Glutamatergic neuron (in vitro differentiated cells): ENCODE measurements around the gene OR51B4. TPM values are rescaled to one million over a fixed set of nuclear protein-coding genes. Genes with fewer than 3 reads are reported as not detected.
"Not testable (repeated sequence)": the region's sequence is repeated elsewhere in the genome, so short reads cannot be mapped to it uniquely, and the experiment has no call there.

Source experiments
- DNase-seq: peaks from one replicate; pipeline ENCODE4 v3.0.0; 2022
- H3K27ac Mint-ChIP-seq: one replicate; pipeline ENCODE4 v1.8.0; 2020; ENCODE audit warnings: mild to moderate bottlenecking, mixed read lengths, inconsistent platforms; ENCODE audit not compliant: unreplicated experiment
- H3K27me3 Mint-ChIP-seq: one replicate; pipeline ENCODE4 v1.8.0; 2020; ENCODE audit warnings: mild to moderate bottlenecking, moderate library complexity, mixed read lengths, inconsistent platforms; ENCODE audit not compliant: unreplicated experiment
- H3K36me3 Mint-ChIP-seq: one replicate; pipeline ENCODE4 v1.8.0; 2020; ENCODE audit warnings: mild to moderate bottlenecking, mixed read lengths, inconsistent platforms; ENCODE audit not compliant: unreplicated experiment
- H3K4me1 Mint-ChIP-seq: one replicate; pipeline ENCODE4 v1.8.0; 2020; ENCODE audit warnings: mild to moderate bottlenecking, low read depth, mixed read lengths, inconsistent platforms; ENCODE audit not compliant: unreplicated experiment
- H3K4me3 Mint-ChIP-seq: one replicate; pipeline ENCODE4 v1.8.0; 2020; ENCODE audit warnings: mild to moderate bottlenecking, mixed read lengths, inconsistent platforms; ENCODE audit not compliant: unreplicated experiment
- H3K9me3 Mint-ChIP-seq: one replicate; pipeline ENCODE4 v1.8.0; 2020; ENCODE audit warnings: mild to moderate bottlenecking, moderate library complexity, mixed read lengths, inconsistent platforms; ENCODE audit not compliant: unreplicated experiment
- CTCF ChIP-seq: fragments of 200-600 bp; sonication (generic); IDR thresholded peaks from one replicate; pipeline ENCODE4 v1.5.0; 2021; ENCODE audit not compliant: partially characterized antibody, unreplicated experiment
- total RNA-seq: library from RNA; stranded (reverse); fragmentation: NEBNext Ultra II Directional; extraction: Animal tissue kit (Norgen Biotek cat#: 25700); gene quantifications from one replicate; pipeline ENCODE4 v1.2.1, GENCODE V29; 2021; ENCODE audit not compliant: unreplicated experiment

The OR51B4 gene
- total RNA-seq, 1 donor from 2014 or later, result not detected

- no peaks in the 10 kb centered on the region for H3K9me3 Mint-ChIP-seq
- H3K36me3 Mint-ChIP-seq, result no peaks in the 10 kb centered on the region
- DNase-seq, result no peak
- no peak within 1 kb of the TSS for H3K27ac Mint-ChIP-seq
- TF ChIP-seq CTCF, result no peak
- no peaks in the 10 kb centered on the region for H3K4me1 Mint-ChIP-seq
- H3K4me3 Mint-ChIP-seq, result no peak within 1 kb of the TSS
- peaks cover 1% of the 10 kb centered on the region for H3K27me3 Mint-ChIP-seq
Measured at GRCh38 chr11:5324197-5324596, 22.5 kb upstream of the OR51B4 start, which contains the start of gene OR51B2. OR51B2 (minus strand) TSS chr11:5324297; CDS start chr11:5324297, 0 bp downstream.

GRCh38 chr11:5317292-5317691 is 15.5 kb upstream of the OR51B4 start:
- Mint-ChIP-seq H3K4me3 (no peak overlapping the region), H3K4me1 (no peaks in the 10 kb centered on the region), H3K9me3 (no peaks in the 10 kb centered on the region), H3K36me3 (no peaks in the 10 kb centered on the region), H3K27ac (no peak overlapping the region), H3K27me3 (no peaks in the 10 kb centered on the region)
- TF ChIP-seq CTCF, result no peak
- no peak for DNase-seq

DNA sequence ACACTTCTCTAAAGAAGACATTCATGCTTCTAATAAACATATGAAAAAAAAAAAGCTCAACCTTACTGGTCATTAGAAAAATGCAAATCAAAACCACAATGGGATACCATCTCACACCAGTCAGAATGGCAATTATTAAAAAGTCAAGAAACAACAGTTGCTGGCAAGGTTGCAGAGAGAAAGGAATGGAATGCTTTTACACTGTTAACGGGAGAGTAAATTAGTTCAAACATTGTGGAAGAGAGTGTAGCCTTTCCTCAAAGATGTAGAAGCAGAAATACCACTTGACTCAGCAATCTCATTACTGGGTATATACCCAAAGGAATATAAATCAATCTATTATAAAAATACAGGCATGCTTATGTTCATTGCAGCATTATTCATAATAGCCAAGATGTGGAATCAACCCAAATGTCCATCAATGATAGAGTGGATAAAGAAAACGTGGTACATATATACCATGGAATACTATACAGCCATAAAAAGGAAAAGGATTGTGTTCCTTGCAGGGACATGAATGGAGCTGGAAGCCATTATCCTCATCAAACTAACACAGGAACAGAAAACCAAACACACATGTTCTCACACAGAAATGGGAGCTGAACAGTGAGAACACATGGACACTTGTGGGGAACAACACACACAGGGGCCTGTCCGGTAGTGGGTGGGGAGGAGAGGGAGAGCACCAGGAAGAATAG is 11.7 kb upstream of the OR51B4 start:
- H3K4me1 Mint-ChIP-seq, result not testable (repeated sequence)

GRCh38 chr11:5310423-5310822 is 8.7 kb upstream of the OR51B4 start:
- H3K27me3 Mint-ChIP-seq, result no peaks in the 10 kb centered on the region
- no peak for DNase-seq
- H3K36me3 Mint-ChIP-seq, result no peaks in the 10 kb centered on the region
- no peaks in the 10 kb centered on the region for H3K4me1 Mint-ChIP-seq
- no peaks in the 10 kb centered on the region for H3K9me3 Mint-ChIP-seq
- H3K4me3 Mint-ChIP-seq, result no peak overlapping the region
- TF ChIP-seq CTCF, result no peak
- no peak overlapping the region for H3K27ac Mint-ChIP-seq

More for the DNA sequence above, 11.7 kb upstream of the OR51B4 start:
- not testable (repeated sequence) for H3K36me3 Mint-ChIP-seq, H3K4me3 Mint-ChIP-seq, H3K9me3 Mint-ChIP-seq, DNase-seq, H3K27ac Mint-ChIP-seq, H3K27me3 Mint-ChIP-seq

DNA sequence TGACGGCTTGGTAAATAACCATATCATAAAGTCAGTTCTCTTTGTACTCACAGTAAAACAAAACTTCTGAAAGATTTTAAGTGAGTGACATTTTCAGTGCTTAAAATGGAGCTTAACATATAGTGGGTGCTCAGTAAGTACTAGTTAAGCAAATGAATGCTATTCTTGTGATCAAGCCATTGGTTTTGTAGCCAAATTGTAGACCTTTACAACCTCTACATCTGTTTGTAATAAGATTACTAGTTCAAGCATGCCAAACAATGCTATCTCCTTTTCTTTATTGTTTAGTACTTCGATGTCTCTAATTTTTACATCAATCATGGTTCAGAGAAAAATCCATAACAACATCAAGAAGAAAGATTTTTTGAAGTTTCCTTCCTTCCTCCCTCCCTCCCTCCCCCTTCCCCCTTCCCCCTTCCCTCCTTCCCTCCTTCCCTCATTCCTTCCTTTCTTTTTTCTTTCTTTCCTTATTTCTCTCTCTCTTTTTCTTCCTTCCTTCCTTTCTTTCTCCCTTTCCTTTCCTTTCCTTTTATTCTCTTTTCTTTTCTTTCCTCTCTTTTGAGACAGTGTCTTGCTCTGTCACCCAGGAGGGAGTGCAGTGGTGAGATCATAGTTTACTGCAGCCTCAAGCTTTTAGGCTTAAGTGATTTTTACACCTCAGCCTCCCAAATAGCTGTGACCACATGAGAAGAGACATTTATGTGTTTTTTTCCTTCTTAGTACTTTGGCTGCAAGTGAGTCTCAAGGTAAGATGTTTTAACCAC is 5.7 kb upstream of the OR51B4 start:
- H3K4me1 Mint-ChIP-seq, result no peaks in the 10 kb centered on the region
- no peaks in the 10 kb centered on the region for H3K9me3 Mint-ChIP-seq
- no peak for TF ChIP-seq CTCF
- no peak overlapping the region for H3K4me3 Mint-ChIP-seq
- H3K27ac Mint-ChIP-seq, result no peak overlapping the region
- DNase-seq, result no peak
- no peaks in the 10 kb centered on the region for H3K36me3 Mint-ChIP-seq
- H3K27me3 Mint-ChIP-seq, result no peaks in the 10 kb centered on the region
